Renal pelvis (tissue), 12 donors: Measurements from ENCODE around the gene HDDC2. TPM values are rescaled to one million over a fixed set of nuclear protein-coding genes. Genes with fewer than 3 reads are reported as not detected.

Experiments used
- DNase-seq: peaks from one replicate; pipeline ENCODE4 v3.0.0-alpha.2; 2013
- long read RNA-seq, 16 experiments: transcript quantifications; one replicate each; lab custom pipeline, GENCODE V29; 2026
- polyA plus RNA-seq, 3 donors: library from polyadenylated mRNA; unstranded; fragments of 120-200 nt; gene quantifications; one replicate each; pipeline ENCODE4 v1.2.1, GENCODE V29; 2013; ENCODE audit not compliant: insufficient read length in 3 of 3

The HDDC2 gene, protein sequence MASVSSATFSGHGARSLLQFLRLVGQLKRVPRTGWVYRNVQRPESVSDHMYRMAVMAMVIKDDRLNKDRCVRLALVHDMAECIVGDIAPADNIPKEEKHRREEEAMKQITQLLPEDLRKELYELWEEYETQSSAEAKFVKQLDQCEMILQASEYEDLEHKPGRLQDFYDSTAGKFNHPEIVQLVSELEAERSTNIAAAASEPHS
- polyA plus RNA-seq, result 100 to 1,000 TPM in 2 of 3 donors, 10 to 100 TPM in 1; 95.4 to 112 (median 110) TPM
- long read RNA-seq, donor 1, transcript HDDC2-202 (6 exons, 918 nt), result minor isoform, 14 of 158 reads
- long read RNA-seq, donor 1, transcript HDDC2-201 (5 exons, 1,350 nt), result major isoform, 36 of 158 reads
- long read RNA-seq, donor 1, partial matches to known transcripts, result 48 of 158 reads
- long read RNA-seq, donor 1, other reads (novel, unspliced or antisense), result 56 of 158 reads
- long read RNA-seq, donor 2, transcript HDDC2-202 (6 exons, 918 nt), result minor isoform, 19 of 60 reads
- long read RNA-seq, donor 2, transcript HDDC2-201 (5 exons, 1,350 nt), result major isoform, 32 of 60 reads
- long read RNA-seq, donor 2, partial matches to known transcripts, result 0 of 60 reads
- long read RNA-seq, donor 2, other reads (novel, unspliced or antisense), result 5 of 60 reads
- long read RNA-seq, donor 3, transcript HDDC2-201 (5 exons, 1,350 nt), result major isoform, 34 of 67 reads
- long read RNA-seq, donor 3, transcript HDDC2-202 (6 exons, 918 nt), result minor isoform, 18 of 67 reads
- long read RNA-seq, donor 3, transcript HDDC2-208 (1 exons, 3,529 nt), result minor isoform, 14 of 67 reads
- long read RNA-seq, donor 3, partial matches to known transcripts, result 0 of 67 reads
- long read RNA-seq, donor 3, other reads (novel, unspliced or antisense), result 0 of 67 reads
- long read RNA-seq, donor 4, transcript HDDC2-201 (5 exons, 1,350 nt), result major isoform, 29 of 62 reads
- long read RNA-seq, donor 4, transcript HDDC2-202 (6 exons, 918 nt), result minor isoform, 24 of 62 reads
- long read RNA-seq, donor 4, transcript HDDC2-208 (1 exons, 3,529 nt), result minor isoform, 6 of 62 reads
- long read RNA-seq, donor 4, partial matches to known transcripts, result 0 of 62 reads
- long read RNA-seq, donor 4, other reads (novel, unspliced or antisense), result 0 of 62 reads
- long read RNA-seq, donor 5, transcript HDDC2-202 (6 exons, 918 nt), result minor isoform, 8 of 25 reads
- long read RNA-seq, donor 5, transcript HDDC2-201 (5 exons, 1,350 nt), result major isoform, 16 of 25 reads
- long read RNA-seq, donor 5, partial matches to known transcripts, result 0 of 25 reads
- long read RNA-seq, donor 5, other reads (novel, unspliced or antisense), result 0 of 25 reads
- long read RNA-seq, donor 6, transcript HDDC2-202 (6 exons, 918 nt), result minor isoform, 21 of 51 reads
- long read RNA-seq, donor 6, transcript HDDC2-201 (5 exons, 1,350 nt), result major isoform, 22 of 51 reads
- long read RNA-seq, donor 6, transcript HDDC2-208 (1 exons, 3,529 nt), result minor isoform, 6 of 51 reads
- long read RNA-seq, donor 6, partial matches to known transcripts, result 0 of 51 reads
- long read RNA-seq, donor 6, other reads (novel, unspliced or antisense), result 0 of 51 reads
- long read RNA-seq, donor 7, transcript HDDC2-202 (6 exons, 918 nt), result minor isoform, 14 of 70 reads
- long read RNA-seq, donor 7, transcript HDDC2-208 (1 exons, 3,529 nt), result minor isoform, 17 of 70 reads
- long read RNA-seq, donor 7, transcript HDDC2-201 (5 exons, 1,350 nt), result major isoform, 32 of 70 reads
- long read RNA-seq, donor 7, partial matches to known transcripts, result 6 of 70 reads
- long read RNA-seq, donor 7, other reads (novel, unspliced or antisense), result 0 of 70 reads
- long read RNA-seq, donor 8, transcript HDDC2-202 (6 exons, 918 nt), result major isoform, 9 of 15 reads
- long read RNA-seq, donor 8, transcript HDDC2-201 (5 exons, 1,350 nt), result minor isoform, 5 of 15 reads
- long read RNA-seq, donor 8, partial matches to known transcripts, result 0 of 15 reads
- long read RNA-seq, donor 8, other reads (novel, unspliced or antisense), result 0 of 15 reads
- long read RNA-seq, donor 9, transcript HDDC2-208 (1 exons, 3,529 nt), result minor isoform, 9 of 74 reads
- long read RNA-seq, donor 9, transcript HDDC2-202 (6 exons, 918 nt), result minor isoform, 21 of 74 reads
- long read RNA-seq, donor 9, transcript HDDC2-201 (5 exons, 1,350 nt), result major isoform, 30 of 74 reads
- long read RNA-seq, donor 9, partial matches to known transcripts, result 5 of 74 reads
- long read RNA-seq, donor 9, other reads (novel, unspliced or antisense), result 7 of 74 reads
- long read RNA-seq, donor 10, transcript HDDC2-202 (6 exons, 918 nt), result minor isoform, 16 of 47 reads
- long read RNA-seq, donor 10, transcript HDDC2-208 (1 exons, 3,529 nt), result minor isoform, 7 of 47 reads
- long read RNA-seq, donor 10, transcript HDDC2-201 (5 exons, 1,350 nt), result major isoform, 23 of 47 reads
- long read RNA-seq, donor 10, partial matches to known transcripts, result 0 of 47 reads
- long read RNA-seq, donor 10, other reads (novel, unspliced or antisense), result 0 of 47 reads
- long read RNA-seq, donor 11, transcript HDDC2-201 (5 exons, 1,350 nt), result major isoform, 26 of 50 reads
- long read RNA-seq, donor 11, transcript HDDC2-202 (6 exons, 918 nt), result minor isoform, 12 of 50 reads
- long read RNA-seq, donor 11, partial matches to known transcripts, result 0 of 50 reads
- long read RNA-seq, donor 11, other reads (novel, unspliced or antisense), result 7 of 50 reads
- long read RNA-seq, donor 12, transcript HDDC2-202 (6 exons, 918 nt), result minor isoform, 25 of 68 reads
- long read RNA-seq, donor 12, transcript HDDC2-208 (1 exons, 3,529 nt), result minor isoform, 6 of 68 reads
- long read RNA-seq, donor 12, transcript HDDC2-201 (5 exons, 1,350 nt), result major isoform, 27 of 68 reads
- long read RNA-seq, donor 12, partial matches to known transcripts, result 0 of 68 reads
- long read RNA-seq, donor 12, other reads (novel, unspliced or antisense), result 7 of 68 reads
- long read RNA-seq, donor 13, transcript HDDC2-202 (6 exons, 918 nt), result minor isoform, 5 of 172 reads
- long read RNA-seq, donor 13, transcript HDDC2-201 (5 exons, 1,350 nt), result major isoform, 16 of 172 reads
- long read RNA-seq, donor 13, transcript HDDC2-208 (1 exons, 3,529 nt), result minor isoform, 6 of 172 reads
- long read RNA-seq, donor 13, partial matches to known transcripts, result 118 of 172 reads
- long read RNA-seq, donor 13, other reads (novel, unspliced or antisense), result 27 of 172 reads
- long read RNA-seq, donor 14, transcript HDDC2-208 (1 exons, 3,529 nt), result minor isoform, 20 of 89 reads
- long read RNA-seq, donor 14, transcript HDDC2-202 (6 exons, 918 nt), result minor isoform, 24 of 89 reads
- long read RNA-seq, donor 14, transcript HDDC2-201 (5 exons, 1,350 nt), result major isoform, 31 of 89 reads
- long read RNA-seq, donor 14, partial matches to known transcripts, result 12 of 89 reads
- long read RNA-seq, donor 14, other reads (novel, unspliced or antisense), result 0 of 89 reads
- long read RNA-seq, donor 15, transcript HDDC2-202 (6 exons, 918 nt), result minor isoform, 22 of 77 reads
- long read RNA-seq, donor 15, transcript HDDC2-201 (5 exons, 1,350 nt), result major isoform, 31 of 77 reads
- long read RNA-seq, donor 15, partial matches to known transcripts, result 6 of 77 reads
- long read RNA-seq, donor 15, other reads (novel, unspliced or antisense), result 13 of 77 reads
- long read RNA-seq, donor 16, transcript HDDC2-201 (5 exons, 1,350 nt), result major isoform, 38 of 79 reads
- long read RNA-seq, donor 16, transcript HDDC2-202 (6 exons, 918 nt), result minor isoform, 30 of 79 reads
- long read RNA-seq, donor 16, transcript HDDC2-208 (1 exons, 3,529 nt), result minor isoform, 5 of 79 reads
- long read RNA-seq, donor 16, partial matches to known transcripts, result 5 of 79 reads
- long read RNA-seq, donor 16, other reads (novel, unspliced or antisense), result 0 of 79 reads

DNA sequence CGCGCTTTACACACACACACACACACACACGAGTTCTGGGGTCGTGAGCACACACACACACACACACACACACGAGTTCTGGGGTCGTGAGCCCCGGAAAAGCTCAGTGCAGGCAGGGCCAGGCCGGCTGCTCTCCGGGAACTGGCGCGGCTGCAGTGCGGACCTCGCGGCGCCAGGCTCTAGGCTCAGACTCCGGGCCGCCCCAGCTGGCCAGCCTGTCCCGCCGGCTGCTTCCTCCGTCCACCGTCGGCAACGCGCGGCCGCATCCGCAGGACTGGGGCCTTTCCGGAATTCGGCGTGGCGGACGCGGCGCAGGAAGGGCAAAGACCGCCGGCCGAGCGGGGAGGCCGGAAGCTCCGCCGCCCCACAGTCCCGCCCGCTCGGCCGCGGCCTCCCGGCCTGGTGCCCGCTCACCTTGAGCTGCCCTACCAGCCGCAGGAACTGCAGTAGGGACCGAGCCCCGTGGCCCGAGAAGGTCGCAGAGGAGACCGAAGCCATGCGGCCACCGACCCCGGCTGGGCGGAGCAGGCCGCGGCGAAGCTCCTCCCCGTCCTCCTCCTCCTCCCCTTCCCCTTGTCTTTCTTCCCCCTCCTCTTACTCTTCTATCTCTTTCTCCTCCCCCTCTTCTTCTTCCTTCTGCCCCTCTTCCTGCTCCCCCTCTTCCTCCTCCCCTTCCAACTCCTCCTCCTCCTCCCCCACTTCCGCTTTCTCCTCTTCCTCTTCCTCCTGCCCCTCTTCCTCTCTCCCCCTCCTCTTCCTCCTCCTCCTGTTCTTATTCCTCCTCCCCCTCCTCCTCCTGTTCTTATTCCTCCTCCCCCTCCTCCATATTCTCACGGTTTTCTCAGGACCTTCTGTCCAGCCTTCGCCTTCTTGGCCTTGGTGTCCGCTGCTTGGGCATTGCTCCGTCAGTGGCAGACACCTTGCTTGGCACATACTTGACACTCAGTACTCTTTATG, at the start of gene HDDC2:
TSS of gene HDDC2 (minus strand) at position 533 of the 957 bp plus-strand sequence. CDS start at position 498, 35 bp downstream.
- DNase-seq, result peak; percentile 73

DNA sequence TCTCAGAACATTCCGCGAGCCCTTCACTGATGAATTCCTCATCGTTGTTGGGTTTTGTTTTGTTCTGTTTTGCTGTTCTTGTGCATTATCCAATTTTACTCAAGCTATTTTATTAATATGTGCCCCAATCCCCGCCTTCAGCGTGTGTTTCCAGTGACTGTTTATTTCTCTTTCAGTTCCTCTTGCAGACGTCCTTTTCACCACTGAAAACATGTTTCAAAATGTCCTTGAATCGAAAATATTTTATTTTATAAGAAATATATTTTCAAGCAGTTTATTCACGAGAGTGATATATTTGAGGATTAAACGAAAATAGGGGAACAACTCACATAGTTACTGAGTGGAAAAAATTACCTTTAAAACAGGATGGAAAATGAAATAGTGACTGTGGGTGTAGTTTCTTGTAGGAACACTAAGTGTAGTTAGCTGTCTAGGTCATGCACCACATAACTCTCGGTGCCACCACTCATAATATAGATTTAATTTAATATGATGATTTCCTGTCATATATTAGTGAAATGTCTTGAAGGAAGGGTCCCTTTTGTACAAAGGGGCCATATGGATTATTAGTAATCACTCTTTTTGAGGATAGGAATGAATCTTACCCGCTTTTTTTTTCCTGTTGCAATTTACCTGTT, 45.3 kb upstream of the HDDC2 start:
- DNase-seq, result no peak

GRCh38 chr6:125346201-125346925, 44.6 kb upstream of the HDDC2 start:
- DNase-seq, result no peak

GRCh38 chr6:125341460-125341859, 39.7 kb upstream of the HDDC2 start:
- DNase-seq, result no peak

DNA sequence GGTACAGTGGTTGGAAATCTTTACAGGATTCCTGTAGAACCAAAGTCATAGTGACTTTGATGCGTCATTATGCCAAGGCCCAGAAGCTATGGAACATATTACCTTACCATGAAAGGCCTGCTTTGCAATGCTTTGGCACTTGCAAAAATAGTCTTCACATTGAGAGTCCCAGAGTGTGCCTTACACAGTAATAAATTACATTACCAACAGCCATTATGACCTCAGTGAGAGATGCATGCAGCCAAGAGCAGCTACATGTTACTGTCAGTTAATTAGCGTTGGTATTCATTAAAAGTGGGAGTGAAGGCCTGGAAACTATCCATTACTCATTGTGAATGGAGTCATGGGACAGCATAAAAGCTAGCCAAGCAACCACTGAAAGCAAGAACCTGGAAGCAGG, 39.2 kb upstream of the HDDC2 start:
- DNase-seq, result peak; percentile 60

DNA sequence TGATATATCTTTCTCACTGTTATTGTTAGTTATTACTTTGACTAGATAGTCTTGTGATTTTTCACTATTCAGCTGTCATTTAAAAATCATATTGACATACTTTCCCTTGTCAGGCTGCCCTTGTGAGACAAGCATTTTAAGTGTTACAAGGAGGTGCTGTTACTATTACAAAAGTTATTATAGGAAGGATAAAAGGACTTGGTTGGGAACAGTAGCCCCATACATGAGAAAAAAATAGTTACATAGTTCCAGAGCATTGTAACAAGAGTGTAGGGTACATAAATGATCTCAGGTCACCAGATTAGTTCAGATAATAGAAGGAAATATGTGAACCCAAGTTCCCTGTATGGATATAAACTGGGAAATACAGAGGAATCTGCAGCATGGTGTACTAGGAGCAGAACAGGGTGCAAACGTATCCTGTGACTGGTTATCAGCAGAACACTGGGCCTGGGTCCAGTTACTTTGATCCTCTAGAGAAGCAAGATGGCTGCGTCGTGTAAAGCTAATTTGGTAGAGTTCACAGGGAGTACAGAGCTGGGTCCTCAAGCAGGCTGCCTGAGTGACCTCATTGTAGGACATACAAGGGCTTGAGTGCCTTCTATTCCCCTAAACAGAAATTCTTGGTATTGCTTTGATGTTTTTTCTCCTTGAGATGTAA, 38.5 kb upstream of the HDDC2 start:
- no peak for DNase-seq

DNA sequence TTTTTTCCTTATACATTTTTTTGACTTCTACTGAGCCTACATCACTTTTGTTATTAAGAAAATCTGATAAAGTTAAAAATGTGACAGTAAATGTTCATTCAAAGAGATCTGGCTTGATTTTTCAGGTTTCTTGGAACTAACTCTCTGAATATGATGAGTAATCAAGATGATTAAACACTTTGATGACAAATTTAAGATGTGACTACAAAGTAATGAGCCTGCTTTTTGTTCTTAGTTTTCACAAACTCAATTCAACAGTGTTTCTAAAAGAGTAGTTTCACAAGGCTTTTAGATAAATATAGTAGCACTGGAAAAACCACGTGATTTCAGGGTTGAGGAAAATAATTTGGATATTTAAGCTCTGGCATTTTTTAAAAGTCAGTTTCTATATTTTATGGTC, 37.9 kb upstream of the HDDC2 start:
- DNase-seq, result no peak

GRCh38 chr6:125338381-125338780, 36.6 kb upstream of the HDDC2 start:
- no peak for DNase-seq

- no peak for DNase-seq
Measured at GRCh38 chr6:125337706-125338105, 35.9 kb upstream of the HDDC2 start.

- DNase-seq, result no peak
Measured at GRCh38 chr6:125332664-125333063, 30.9 kb upstream of the HDDC2 start.

DNA sequence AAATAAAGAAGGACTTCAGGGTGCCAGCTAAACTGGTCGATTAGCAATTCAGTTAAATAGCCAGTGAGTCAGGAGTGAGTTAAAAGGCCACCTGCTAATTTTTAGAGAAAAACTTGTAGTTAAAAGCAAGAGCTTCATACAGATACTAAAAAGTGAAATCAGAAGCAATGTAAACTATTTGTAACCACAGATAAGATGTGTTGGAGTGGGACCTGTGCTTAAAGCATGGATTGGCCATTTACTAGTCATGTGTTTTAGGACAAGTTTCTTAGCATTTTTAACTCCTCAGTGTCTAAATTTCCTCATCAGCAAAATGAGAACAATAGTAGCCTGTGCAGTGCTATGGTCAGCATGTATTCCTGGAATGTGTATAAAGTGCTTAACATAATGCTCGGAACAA, 23.8 kb upstream of the HDDC2 start:
- DNase-seq, result no peak

DNA sequence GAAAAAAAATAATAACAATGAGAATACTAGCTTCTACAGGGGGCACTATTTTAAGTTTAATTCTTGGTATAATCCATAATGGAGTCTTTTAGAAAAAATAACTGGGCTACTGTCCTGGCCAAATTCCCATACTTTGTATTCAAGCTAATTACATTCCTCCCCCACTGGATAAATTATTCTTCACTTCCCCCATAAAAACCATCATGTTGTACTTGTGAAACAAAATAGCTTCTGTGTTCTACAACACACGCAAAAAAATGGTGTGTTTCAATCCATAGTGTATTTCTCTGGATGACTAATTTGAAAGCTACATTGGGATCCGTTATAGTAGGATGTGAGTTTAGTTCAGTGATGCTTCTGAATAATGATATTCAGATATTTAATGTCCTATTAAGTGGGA, 21.6 kb upstream of the HDDC2 start:
- no peak for DNase-seq

DNA sequence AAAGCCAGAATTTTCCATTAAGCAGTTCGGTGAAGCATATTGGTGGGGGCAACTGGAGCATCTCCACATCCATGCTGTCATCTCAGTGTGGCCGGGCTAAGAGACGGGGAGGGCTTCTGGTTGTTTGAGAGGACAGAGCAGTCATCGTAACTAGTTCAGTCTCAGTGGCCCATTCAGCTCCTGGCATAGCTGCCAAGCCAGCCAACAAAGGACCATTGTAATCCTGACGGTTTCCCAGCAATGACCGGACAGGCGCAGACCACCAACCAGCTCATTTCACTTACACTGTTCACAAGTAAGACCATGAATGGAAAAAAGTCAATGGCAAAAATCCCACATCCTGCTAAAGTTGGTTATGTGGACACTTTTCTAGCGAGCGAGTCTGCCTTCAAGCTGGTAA, 14.9 kb upstream of the HDDC2 start:
- DNase-seq, result no peak
